Measurements from ENCODE around the gene PLXND1. TPM values are rescaled to one million over a fixed set of nuclear protein-coding genes. Genes with fewer than 3 reads are reported as not detected.

Gene PLXND1
- total RNA-seq, 1 experiment from 2014 or later, result 28.5 TPM

GRCh38 chr3:129603561-129603942 is 2.9 kb downstream of the PLXND1 start:
- DNase-seq (ENCODE audit: low read depth), result no peak

- peak; percentile 90 for DNase-seq (ENCODE audit: low read depth)
Measured at GRCh38 chr3:129602730-129603560, 3.5 kb downstream of the PLXND1 start.

GRCh38 chr3:129602309-129602708 is 4.2 kb downstream of the PLXND1 start:
- no peak for DNase-seq (ENCODE audit: low read depth)

- no peak for DNase-seq (ENCODE audit: low read depth)
Measured at GRCh38 chr3:129601713-129602112, 4.8 kb downstream of the PLXND1 start.

GRCh38 chr3:129600348-129600747 is 6.1 kb downstream of the PLXND1 start:
- no peak for DNase-seq (ENCODE audit: low read depth)

GRCh38 chr3:129599607-129600006 is 6.9 kb downstream of the PLXND1 start:
- peak; percentile 90 for DNase-seq (ENCODE audit: low read depth)

GRCh38 chr3:129599073-129599472 is 7.4 kb downstream of the PLXND1 start:
- DNase-seq (ENCODE audit: low read depth), result no peak

- DNase-seq (ENCODE audit: low read depth), result no peak
Measured at GRCh38 chr3:129598484-129598883, 8.0 kb downstream of the PLXND1 start.

- DNase-seq (ENCODE audit: low read depth), result no peak
Measured at GRCh38 chr3:129598000-129598381, 8.5 kb downstream of the PLXND1 start.

GRCh38 chr3:129597087-129597999 is 9.1 kb downstream of the PLXND1 start:
- no peak for DNase-seq (ENCODE audit: low read depth)

GRCh38 chr3:129596194-129597086 is 10.0 kb downstream of the PLXND1 start:
- peak; percentile 75 for DNase-seq (ENCODE audit: low read depth)

- no peak for DNase-seq (ENCODE audit: low read depth)
Measured at GRCh38 chr3:129595544-129596193, 10.8 kb downstream of the PLXND1 start.

GRCh38 chr3:129594907-129595390 is 11.5 kb downstream of the PLXND1 start:
- DNase-seq (ENCODE audit: low read depth), result no peak

- DNase-seq (ENCODE audit: low read depth), result no peak
Measured at GRCh38 chr3:129594409-129594808, 12.1 kb downstream of the PLXND1 start.

- DNase-seq (ENCODE audit: low read depth), result no peak
Measured at GRCh38 chr3:129593595-129594339, 12.7 kb downstream of the PLXND1 start.

GRCh38 chr3:129593230-129593594 is 13.3 kb downstream of the PLXND1 start:
- DNase-seq (ENCODE audit: low read depth), result no peak

GRCh38 chr3:129592381-129593131 is 13.9 kb downstream of the PLXND1 start:
- DNase-seq (ENCODE audit: low read depth), result no peak

- no peak for DNase-seq (ENCODE audit: low read depth)
Measured at GRCh38 chr3:129591932-129592331, 14.5 kb downstream of the PLXND1 start.

GRCh38 chr3:129590215-129590614 is 16.3 kb downstream of the PLXND1 start:
- DNase-seq (ENCODE audit: low read depth), result no peak

Measured in HT1080 (cell line).